ENCODE measurements around the gene ALDH2. TPM values are rescaled to one million over a fixed set of nuclear protein-coding genes. Genes with fewer than 3 reads are reported as not detected.

The ALDH2 gene
- total RNA-seq (2022; extraction: Qiagen RNA extraction; ENCODE audit: low read depth): 62.6 to 97.6 TPM (median 86.6 TPM) in 5 replicates

DNA sequence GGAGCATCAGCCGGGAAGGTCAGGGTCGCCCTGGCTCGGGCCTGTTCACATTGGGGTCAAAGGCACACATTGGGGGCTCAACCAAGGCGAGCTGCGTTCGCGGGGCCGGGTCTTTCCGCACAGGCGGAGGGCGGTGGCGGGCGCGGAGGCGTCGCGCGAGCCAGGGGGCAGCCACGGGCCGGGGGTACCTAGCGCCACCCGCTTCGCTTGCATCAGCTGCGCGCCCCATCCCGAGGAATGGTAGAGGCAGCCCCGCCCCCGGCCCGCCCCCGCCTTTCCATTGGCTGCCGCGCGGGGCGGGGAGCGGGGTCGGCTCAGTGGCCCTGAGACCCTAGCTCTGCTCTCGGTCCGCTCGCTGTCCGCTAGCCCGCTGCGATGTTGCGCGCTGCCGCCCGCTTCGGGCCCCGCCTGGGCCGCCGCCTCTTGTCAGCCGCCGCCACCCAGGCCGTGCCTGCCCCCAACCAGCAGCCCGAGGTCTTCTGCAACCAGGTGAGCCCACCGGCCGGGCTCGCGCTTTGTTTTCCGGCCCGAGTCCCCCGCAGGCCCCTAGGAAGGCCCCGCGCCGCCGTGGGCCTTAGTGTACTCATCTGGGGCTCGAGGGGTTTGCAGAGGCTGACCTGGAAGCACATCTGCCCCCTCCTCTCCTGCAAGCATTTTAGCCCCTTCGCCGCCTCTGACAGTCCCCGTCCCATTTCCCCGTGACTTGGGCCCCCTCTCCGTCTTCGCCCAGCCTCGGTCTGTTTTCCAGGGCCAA lies at the start of gene ALDH2:
TSS of gene ALDH2 (plus strand) at position 326 of the 754 bp plus-strand sequence. CDS start at position 376, 50 bp downstream.

GRCh38 chr12:111841750-111842555 lies 75.2 kb downstream of the ALDH2 start, which contains the start of gene MAPKAPK5:
MAPKAPK5 (plus strand) TSS chr12:111842228; CDS start chr12:111842734, 506 bp downstream.

Other genes starting within 250 kb of the ALDH2 start
- gene ATXN2, start 167.6 kb upstream of the ALDH2 start, total RNA-seq (2022; extraction: Qiagen RNA extraction; ENCODE audit: low read depth): 42.2 to 56.6 TPM (median 51.6 TPM) in 5 replicates
- 11.2 to 14.9 TPM (median 13.0 TPM) in 5 replicates for gene BRAP, start 81.0 kb upstream of the ALDH2 start, total RNA-seq (2022; extraction: Qiagen RNA extraction; ENCODE audit: low read depth)
- gene ACAD10, start 80.9 kb upstream of the ALDH2 start, total RNA-seq (2022; extraction: Qiagen RNA extraction; ENCODE audit: low read depth): 9.3 to 14.7 TPM (median 11.8 TPM) in 5 replicates
- gene MAPKAPK5, start 75.3 kb downstream of the ALDH2 start, total RNA-seq (2022; extraction: Qiagen RNA extraction; ENCODE audit: low read depth): 50.0 to 61.6 TPM (median 56.9 TPM) in 5 replicates
- 6.0 to 7.5 TPM (median 6.8 TPM) in 5 replicates for gene TMEM116, start 246.2 kb downstream of the ALDH2 start, total RNA-seq (2022; extraction: Qiagen RNA extraction; ENCODE audit: low read depth)
- gene ERP29, start 246.5 kb downstream of the ALDH2 start, total RNA-seq (2022; extraction: Qiagen RNA extraction; ENCODE audit: low read depth): 122 to 147 TPM (median 129 TPM) in 5 replicates

Data from A549 treated with ZK216348 at 1 μM for 4 hours (cell line).